Measurements from ENCODE around the gene MAP2K5.

Gene MAP2K5

DNA sequence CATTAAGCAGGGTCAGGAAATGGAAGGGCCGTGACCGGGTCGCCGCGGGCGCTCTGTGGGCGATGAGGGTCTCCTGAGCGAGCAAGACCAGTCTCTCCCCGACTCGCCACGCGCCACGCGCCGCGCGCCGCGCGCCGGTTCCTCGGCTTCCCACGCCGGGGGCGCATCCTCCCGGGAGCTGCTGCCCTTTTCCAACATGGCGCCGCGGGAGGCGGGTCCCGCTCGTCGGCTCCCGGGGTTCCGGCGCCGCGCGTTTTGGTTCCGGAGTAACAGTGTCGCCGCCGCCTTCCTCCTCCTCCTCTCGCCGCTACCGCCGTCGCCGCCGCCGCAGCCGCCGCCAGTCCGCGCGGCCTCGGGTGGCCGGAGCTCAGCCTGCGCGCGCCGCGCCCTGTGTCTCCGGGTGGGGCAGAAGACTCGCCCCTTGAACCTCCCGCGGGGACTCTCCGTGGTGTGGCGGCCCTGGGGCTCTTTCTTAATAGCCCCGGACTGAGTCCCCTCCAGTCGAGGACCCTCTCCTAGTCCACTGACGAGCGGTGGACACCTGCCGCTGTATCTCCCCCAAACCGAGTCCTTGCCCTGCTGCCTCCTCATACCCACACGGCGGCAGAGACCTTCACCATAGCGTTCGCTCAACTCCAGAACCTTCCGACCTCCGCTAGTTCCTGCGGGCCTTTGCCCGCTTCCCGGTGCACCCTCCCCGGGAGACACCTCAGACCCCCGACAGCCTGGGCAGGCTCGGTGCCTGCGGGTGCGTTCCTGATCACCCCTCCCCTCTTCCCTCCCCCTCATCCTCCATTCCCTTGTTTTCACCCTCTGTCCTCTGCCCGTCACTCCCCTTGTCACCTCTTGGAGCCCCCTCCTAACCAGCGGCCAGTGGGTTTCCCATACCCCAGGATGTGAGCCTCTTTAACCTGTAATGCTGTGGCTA lies at the start of gene MAP2K5:
MAP2K5 (plus strand) TSS at position 284 of the 928 bp plus-strand sequence; CDS start at position 917, 633 bp downstream.
- peak; percentile 64 to 80 (median 68) for DNase-seq (ENCODE audit: low read depth in 2 of 3, low spot score in 1 of 3)

DNA sequence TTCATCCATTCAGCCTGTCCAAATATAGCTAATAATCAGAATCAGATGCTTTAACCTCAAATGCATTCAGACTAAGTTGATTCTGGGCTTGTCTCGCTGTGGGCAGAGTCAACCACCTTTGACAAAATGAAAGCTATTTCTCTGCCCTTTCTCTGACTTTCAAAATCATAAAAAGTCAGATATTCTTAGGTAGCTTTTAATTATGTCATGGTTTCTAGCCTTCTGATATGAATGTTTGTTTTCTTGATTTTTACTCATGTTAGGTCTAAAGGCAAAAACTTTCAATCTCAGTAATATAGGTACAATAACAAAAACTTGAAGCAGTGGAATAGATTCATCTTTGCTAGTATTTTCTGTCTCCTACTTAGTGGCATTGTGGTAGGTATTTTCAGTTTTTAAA lies 46.9 kb upstream of the MAP2K5 start:
- no peak for DNase-seq (ENCODE audit: low read depth in 2 of 3, low spot score in 1 of 3)

DNA sequence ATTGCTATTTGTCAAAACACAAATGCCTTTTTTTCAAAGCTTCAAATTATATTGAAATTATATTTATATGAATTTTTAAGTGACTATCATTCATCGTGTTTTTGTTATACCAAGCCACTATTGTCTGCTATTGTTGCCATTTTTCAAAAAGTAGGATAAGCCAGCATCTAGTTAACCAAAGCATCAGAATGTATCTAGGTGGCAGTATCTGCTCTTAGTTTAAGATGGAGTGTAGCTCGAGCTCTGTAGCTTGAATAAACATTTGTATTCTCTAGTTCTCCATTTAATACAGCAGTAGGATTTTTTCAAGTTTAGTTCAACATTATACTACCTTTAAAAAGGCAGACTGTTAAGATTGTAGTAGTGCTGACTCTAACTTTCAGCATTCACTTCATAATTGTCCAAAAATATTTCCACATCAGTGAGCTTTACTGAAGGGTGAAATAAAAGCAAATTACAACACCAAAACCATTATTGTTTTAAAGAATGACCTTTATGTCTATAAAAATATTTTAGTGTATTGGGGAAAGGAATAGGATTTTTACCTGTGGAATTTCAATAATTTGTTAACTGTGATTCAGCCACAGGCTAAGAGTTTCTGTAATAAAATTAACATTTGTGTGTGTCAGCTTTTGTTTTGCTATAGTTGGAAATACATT lies 41.2 kb upstream of the MAP2K5 start:
- no peak for DNase-seq (ENCODE audit: low read depth in 2 of 3, low spot score in 1 of 3)

DNA sequence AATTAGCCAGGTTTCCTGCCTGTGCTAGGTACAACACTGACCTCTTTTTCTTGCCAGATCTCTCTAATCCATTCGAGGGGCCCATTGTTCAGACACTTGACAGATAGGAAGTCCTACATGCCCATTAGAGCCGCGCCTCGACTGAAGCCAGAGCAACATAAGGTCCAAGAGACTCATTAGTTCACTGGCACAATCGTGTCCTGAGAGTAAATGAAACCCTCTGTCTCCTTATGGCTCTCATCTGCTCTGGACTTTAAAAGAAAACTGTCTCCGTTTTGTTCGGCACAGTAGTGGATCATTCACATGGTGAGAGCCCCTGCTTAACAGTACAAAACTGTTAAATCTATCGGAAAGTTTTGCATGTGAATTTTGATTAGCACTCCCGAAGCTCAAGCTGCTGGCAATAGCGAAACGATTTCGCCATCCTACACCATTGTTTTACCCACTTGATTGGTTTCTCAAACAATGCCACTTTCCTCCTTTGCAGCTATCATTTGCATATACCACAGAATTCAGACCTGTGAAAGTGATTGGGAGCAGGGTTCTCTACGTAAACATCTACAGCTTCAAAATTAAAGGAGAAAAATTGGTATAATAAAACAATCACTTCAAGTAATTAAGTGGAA lies 40.6 kb upstream of the MAP2K5 start:
- DNase-seq (ENCODE audit: low read depth in 2 of 3, low spot score in 1 of 3) = no peak

DNA sequence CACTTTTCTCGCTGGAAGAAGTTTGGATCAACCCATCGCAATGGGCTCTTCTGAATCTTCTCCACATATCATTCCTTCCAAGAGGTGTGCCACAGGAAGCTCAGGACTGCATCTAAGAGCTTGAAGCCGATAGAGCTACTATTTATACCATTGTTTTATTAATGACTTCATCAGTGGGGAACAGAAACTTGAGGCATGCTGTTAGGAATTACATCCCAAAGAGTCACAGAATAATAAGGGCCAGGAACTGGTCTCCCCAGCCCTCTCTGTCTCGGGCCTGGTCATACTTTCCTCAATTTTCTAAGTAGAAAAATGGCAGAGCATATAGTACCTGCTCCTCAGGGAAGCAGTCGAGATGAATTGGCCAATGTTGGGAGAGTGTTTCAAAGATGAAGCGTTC lies 38.4 kb upstream of the MAP2K5 start:
- DNase-seq (ENCODE audit: low read depth in 2 of 3, low spot score in 1 of 3) = no peak

DNA sequence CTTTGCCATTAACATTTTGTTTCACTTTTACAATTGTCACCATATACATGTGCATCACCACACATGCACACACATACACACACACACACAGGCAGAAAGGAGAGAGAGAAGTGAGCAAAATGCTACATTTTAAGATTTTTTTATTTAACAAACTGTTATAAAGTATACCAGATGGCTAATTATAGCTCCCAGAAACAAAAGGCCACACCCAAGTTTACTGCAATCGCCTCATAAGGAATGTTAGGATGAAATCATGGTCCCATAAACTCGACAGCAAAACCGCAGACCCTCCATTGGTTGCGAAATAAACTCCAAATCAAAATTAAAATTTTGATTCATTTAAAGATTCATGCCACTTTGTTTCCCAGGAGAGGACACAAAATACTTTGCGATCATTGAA lies 37.7 kb upstream of the MAP2K5 start:
- no peak for DNase-seq (ENCODE audit: low read depth in 2 of 3, low spot score in 1 of 3)

DNA sequence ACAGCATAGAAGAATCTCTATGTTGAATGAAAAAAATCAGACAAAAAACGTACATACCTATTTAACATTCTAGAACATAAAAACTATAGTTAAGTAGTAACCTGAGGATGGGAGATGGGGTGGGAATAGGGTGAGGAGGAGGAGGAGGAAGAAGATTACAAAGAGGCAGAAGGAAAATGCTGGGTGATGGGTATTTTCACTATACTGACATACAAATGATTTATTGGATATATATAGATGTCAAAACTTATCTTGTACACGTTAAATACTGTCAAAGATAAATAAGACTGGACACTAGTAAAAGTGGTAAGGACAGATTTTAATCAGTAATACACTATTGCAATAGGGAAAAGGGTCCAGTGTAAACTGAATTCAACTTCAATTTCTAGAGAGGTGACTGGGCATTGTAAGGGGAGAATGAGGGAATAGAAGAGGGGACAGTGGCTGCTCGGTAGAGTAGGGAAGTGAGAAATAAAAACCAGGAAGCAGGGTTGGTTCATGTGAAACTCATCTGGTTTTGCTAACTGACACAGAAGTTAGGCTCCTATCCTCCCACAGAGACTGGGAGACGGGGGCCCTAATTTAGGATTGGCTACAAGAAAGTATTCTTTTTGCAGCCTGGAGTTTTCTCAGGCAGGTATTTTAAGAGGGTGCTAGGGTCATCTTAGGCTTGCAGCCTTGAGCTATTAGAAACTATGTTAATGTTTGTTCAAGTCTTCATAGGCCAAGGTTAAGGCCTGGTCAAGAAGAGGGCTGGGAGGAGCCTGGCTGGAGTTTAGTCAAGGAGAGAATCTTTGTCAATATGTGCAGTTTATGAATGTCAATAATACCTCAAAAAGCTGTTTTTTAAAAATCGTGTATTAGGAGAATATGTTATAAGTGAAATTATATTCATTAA lies 36.6 kb upstream of the MAP2K5 start:
- no peak for DNase-seq (ENCODE audit: low read depth in 2 of 3, low spot score in 1 of 3)

DNA sequence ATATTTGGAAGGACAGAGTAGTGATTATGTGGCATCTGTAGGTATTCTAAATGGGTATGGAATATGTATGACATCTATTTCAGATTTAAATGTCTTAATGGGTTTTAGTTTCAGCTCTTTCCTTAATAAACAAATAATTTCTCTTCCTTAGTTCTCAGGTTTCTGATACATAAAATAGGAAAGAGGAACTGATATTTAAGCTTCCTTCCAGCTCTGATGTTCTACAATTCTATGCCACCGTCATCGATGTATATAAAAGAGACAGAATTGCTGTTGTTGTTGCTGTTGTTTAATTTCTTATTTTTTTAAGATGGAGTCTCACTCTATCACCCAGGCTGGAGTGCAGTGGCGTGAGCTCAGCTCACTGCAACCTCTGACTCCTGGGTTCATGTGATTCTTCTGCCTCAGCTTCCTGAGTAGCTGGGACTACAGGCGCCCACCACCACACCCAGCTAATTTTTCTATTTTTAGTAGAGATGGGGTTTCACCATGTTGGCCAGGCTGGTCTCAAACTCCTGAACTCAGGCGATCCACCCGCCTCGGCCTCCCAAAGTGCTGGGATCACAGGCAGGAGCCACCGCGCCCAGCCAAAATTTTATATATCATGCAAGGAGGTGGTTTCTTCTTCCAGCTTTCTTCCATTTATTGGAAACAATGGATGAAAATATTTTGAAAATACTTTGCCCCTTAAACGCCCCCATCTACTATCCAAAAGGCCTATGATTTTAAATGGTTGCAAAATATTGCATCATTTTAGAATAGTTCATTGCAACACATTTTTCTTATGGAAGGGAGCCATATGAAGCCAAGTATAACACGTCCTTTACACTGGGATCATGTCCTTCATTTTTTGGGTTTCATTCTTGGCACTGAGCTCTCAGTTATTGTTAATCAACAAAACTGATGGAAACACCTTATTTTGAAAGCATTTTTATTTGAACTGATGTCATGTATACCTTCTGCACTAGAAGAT lies 35.4 kb upstream of the MAP2K5 start:
- no peak for DNase-seq (ENCODE audit: low read depth in 2 of 3, low spot score in 1 of 3)

DNA sequence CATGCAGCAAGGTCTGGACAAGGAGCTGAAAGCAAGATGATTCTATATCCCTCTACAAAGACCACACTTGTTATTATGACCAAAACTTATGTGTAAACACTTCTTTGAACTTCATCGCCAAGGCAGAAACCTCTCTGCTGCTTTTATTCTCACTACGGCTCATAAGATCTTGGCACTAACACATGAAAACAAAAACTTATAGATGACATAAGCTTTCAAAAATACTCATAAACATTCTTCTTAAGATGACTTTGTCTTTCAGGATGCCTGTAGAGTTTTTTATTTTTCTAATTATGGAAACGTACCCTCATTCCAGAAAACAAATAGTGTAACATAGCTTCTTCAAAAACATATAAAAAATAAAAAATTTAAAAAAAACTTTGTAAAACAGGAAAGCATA lies 34.1 kb upstream of the MAP2K5 start:
- no peak for DNase-seq (ENCODE audit: low read depth in 2 of 3, low spot score in 1 of 3)

DNA sequence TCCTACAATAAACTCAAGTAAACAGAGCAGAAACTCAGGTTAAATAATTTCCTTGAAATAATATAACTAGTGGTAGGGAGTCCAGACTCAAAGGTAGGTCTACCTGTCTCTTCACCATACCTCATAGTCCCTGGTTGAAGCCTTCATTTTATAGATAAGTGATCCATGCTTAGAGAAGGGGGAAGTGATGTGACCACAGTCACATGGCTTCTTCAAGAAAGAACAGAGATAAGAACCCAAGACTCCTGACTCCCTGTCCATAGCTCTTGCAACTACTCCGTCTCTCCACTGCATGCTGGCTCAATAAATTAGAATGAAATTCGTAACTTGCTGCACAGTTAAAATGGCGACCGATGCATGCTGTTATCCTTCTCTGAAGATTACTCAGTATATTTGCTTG lies 32.6 kb upstream of the MAP2K5 start:
- no peak for DNase-seq (ENCODE audit: low read depth in 2 of 3, low spot score in 1 of 3)

DNA sequence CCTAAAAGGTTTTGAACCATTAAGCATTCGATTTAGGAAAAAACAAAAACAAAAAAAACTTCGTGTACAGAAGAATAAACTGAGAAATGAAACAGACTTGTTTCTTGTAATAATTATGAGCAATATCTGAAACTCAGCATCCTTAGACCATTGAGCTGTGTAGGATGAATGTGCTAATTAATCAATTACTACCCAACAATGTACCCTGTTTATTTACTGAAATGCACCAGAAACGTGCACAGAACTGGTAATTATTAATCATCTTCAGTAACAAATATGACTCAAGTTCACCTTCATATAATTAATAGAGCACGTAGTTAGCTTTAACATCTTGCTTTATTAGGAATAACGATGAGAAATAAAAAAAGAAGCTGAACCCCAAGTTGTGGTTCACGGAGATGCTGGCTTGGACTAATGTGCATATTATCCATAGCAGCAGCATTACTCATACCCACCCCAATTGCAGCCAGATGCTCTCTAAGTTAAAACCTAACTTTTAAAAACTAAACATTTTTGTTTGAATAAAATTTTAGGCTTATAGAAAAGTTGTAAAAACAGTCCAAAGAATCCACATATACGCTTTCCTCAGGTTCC lies 31.8 kb upstream of the MAP2K5 start:
- DNase-seq (ENCODE audit: low read depth in 2 of 3, low spot score in 1 of 3) = no peak

DNA sequence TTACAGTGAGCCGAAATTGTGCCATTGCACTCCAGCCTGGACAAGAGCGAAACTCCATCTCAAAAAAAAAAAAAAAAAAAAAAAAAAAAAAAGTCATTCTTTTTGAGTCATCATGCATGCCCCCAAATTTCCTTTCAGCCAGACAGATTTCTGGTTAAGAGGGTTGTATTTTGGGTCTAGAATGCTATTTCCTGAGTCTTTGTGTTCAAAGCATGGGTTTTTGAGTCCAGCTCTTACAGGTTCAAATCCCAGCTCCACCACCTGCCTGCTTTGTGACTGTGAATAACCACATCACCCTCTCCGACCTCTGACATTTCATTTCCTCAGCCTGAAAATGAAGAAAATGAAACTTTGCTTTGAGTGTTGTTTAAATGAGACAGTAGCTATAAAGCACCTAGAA lies 30.9 kb upstream of the MAP2K5 start:
- no peak for DNase-seq (ENCODE audit: low read depth in 2 of 3, low spot score in 1 of 3)

DNA sequence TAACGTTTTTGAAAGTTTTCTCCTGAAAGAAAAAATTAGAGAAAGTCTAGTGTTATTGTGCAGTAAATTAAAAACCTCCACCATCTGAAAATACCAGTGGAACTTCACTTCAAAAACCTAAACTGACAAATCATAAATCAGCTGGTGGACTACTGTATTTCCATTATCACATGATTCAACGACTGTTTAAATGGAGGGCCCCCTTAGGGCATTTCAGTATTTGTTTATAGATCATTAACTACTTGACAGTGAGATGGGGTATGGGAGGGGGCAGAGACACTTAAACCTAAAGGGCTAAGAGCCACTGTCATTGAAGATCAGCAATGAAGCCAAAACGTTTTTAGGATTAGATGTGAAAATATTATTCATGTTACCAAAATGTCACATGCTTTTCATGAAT lies 30.4 kb upstream of the MAP2K5 start:
- no peak for DNase-seq (ENCODE audit: low read depth in 2 of 3, low spot score in 1 of 3)

DNA sequence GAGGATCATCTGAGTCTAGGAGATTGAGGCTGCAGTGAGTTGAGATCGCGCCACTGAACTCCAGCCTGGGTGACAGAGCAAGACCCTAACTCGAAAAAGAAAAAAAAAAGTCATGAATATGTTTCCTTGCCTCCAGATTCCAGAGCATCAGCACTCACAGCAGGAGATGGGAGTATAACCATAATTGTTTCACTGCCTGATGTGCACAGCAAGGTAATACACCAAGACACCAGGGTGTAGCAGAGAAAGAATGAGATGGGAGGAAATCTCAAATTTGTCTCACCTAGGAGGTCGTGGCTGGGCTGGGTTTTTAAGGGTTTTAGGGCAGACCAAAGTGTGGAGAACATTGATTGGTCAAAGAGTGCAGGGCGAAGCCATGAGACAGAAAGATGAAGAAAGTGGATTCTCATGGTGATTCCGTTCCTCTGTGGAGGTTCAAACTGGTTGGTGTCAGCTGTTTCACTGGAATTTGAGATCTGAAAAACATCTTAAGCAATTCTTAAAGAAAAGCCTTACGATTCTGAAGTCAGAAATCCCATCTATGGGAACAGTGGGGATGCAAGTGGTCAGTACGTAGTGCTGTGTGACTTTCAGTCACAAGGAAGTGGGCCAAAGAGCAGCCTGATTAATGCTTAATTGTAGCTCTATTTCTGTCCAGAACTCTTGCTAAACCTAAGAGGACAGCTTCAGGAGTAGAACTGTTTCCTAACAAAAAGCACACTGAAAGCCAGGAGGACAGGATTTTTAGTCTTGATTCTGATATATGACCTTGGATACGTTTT lies 29.4 kb upstream of the MAP2K5 start:
- no peak for DNase-seq (ENCODE audit: low read depth in 2 of 3, low spot score in 1 of 3)

DNA sequence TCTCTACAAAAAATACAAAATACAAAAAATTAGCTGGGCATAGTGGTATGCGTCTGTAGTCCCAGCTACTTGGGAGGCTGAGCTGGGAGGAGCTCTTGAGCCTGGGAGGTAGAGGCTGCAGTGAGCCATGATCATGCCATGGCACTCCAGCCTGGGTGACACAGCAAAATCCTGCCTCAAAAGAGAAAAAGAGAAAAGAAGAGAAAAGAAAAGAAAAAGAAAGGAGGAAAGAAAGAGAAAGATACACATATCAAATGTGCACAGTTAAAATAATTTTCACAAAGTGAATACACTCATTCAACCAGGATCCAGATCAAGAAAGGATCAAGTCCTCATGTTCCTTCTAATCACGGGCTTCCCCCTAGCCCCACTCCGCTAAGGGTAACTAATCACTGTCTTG lies 27.4 kb upstream of the MAP2K5 start:
- no peak for DNase-seq (ENCODE audit: low read depth in 2 of 3, low spot score in 1 of 3)

DNA sequence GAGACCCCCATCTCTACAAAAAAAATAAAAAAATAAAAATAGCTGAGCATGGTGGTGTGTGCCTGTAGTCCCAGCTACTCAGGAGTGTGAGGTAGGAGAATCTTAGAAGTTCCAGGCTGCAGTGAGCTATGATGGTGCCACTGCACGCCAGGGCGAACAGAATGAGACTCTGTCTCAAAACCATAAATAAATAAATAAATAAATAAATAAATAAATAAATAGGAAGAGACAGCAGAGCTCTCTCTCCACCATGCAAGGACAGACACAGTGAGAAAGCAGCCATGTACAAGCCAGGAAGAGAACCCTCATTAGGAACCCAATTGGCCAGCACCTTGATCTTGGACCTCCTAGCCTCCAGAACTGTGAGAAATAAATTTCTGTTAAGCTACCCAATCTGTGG lies 26.9 kb upstream of the MAP2K5 start:
- DNase-seq (ENCODE audit: low read depth in 2 of 3, low spot score in 1 of 3) = no peak

DNA sequence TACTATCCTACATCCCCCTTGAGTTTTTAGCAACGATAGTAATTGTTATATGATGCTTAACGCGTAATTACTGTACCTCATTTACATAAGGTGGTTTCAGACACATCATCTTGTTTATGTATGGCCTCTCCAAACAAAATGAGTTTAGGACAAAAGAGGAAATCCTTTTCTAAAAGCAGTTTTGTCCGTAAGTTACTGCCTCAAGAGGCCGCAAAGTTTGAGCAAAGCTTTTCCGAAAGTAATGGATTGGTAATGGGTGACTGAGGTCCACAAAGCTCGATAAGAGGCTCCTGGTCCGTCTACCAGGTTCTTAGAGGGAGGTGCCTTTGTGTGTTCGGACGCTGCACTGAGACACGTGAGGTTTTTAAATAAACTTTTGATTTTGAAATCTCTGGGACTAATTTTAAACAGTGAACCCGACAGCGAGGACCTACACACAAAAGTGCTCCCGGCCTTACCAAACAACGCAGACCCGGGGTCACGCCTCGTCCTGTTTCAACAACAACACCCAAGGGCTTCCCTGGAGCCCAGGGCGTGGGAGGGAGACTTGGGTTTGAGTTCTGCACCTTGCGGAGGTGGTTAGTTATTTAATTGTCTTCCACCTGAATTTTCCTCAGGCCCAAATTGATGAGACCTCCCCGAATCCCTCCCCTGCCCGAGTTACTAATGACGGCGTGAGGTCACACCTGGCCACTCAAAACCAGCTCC lies 22.0 kb upstream of the MAP2K5 start:
- peak in 1 of 3 donors; percentile 64 for DNase-seq (ENCODE audit: low read depth in 2 of 3, low spot score in 1 of 3)
